Activated naive CD4-positive, alpha-beta T cell treated with anti-CD3 and anti-CD28 coated beads for 36 hours (primary cell): ENCODE measurements around the gene PEX10. TPM values are rescaled to one million over a fixed set of nuclear protein-coding genes. Genes with fewer than 3 reads are reported as not detected.
A peak's percentile ranks its signal among the peaks of the same experiment; 100 is the strongest.
"Not testable (repeated sequence)": the region's sequence is repeated elsewhere in the genome, so short reads cannot be mapped to it uniquely, and the experiment has no call there.

Experiments used
- CTCF ChIA-PET: fragments of 350-600 bp; sonication (Branson Sonifier 250); formaldehyde crosslinking; loops from one replicate; lab custom pipeline; 2021; ENCODE audit warnings: antibody characterized with exemption; lab: Charles Lee
- DNase-seq: peaks from one replicate; pipeline ENCODE4 v3.0.0-alpha.2; 2020
- H3K27ac Mint-ChIP-seq: one replicate; pipeline ENCODE4 v1.8.0; 2021; ENCODE audit warnings: mild to moderate bottlenecking, mixed read lengths
- H3K27me3 Mint-ChIP-seq: one replicate; pipeline ENCODE4 v1.8.0; 2021; ENCODE audit warnings: low read depth, mixed read lengths
- H3K36me3 Mint-ChIP-seq: one replicate; pipeline ENCODE4 v1.8.0; 2021; ENCODE audit warnings: low read depth, mixed read lengths
- H3K4me1 Mint-ChIP-seq: one replicate; pipeline ENCODE4 v1.8.0; 2021; ENCODE audit warnings: low read depth, mixed read lengths
- H3K4me3 Mint-ChIP-seq: one replicate; pipeline ENCODE4 v1.8.0; 2021; ENCODE audit warnings: mild to moderate bottlenecking, moderate library complexity, mixed read lengths
- H3K9me3 Mint-ChIP-seq: one replicate; pipeline ENCODE4 v1.8.0; 2021; ENCODE audit warnings: mixed read lengths
- intact Hi-C: fragments of 100-400 bp; cut with micrococcal nuclease; formaldehyde crosslinking; loops from one replicate; pipeline ENCODE4 v1.15.1; 2023
- total RNA-seq, 2 experiments: library from RNA; stranded (reverse); gene quantifications; one replicate each; pipeline ENCODE4 v1.2.3, GENCODE V29; 2021

The PEX10 gene
- total RNA-seq, 2 experiments from 2014 or later: 8.6 to 9.1 TPM

DNA sequence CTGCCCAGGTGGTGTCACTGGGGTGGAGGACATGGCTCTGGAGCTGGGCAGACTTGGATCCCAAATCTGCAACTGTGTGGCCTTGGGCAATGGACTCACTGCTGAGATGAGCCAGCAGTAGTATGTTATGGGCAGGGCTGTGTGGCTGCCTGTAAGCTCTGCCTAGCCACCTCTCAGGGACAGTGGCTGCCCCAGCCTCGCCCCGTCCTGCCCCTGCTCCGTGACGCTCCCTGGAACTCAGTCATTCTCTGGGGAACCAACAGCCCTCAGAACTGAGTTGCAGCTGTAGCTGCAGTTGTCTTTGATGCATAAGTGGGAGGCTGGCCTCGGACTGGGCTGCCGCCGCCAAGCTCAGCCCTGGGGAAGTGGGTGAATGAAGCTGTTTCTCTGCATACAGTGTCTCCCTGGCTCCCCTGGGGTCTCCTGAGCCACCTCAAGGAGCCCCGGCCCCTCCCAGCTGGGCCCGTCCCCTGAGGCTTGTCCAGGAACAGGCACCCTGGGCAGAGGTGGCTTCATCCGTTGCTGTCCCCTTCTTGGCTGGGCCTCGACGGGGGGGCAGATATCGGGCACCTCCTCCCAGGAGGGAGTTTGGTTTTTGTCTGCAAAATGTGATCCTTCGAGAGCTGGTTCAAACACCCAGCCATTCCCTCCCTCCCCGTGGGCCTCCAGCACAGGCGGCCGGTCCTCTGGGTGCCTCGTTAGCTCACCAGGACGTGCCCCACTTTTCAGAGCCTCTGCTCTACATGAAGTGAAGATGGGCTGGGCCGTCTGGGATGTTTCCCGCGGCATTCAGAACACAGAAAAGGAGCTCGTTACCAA is 37.5 kb upstream of the PEX10 start:
- Mint-ChIP-seq H3K4me1 (no peaks in the 10 kb centered on the region), H3K27ac (no peak overlapping the region), H3K9me3 (no peaks in the 10 kb centered on the region), H3K4me3 (no peak overlapping the region), H3K27me3 (peaks cover 4% of the 10 kb centered on the region), H3K36me3 (no peaks in the 10 kb centered on the region)
- CTCF ChIA-PET: interaction anchor here (0.7 kb wide), 1 partner anchor 8 kb away, joined by 5 read pairs; no protein-coding TSS in a partner anchor
- intact Hi-C loops: no loop called here
- no peak for DNase-seq

DNA sequence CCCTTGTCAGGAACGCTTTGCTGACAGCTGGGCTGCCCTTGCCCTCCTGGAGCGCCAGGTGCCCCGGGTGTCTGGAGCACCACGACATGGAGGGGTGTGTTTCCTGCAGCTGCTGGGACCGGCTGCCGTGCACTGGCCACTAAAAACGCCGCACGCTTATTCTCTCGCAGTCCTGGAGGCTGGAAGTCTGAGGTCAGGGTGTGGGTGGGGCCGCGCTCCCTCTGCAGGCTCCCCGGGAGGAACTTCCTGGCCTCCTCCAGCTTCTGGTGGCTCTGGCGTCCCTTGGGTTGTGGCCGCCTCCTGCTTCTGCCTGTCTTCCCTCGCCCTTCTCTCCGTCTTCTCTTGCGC is 35.7 kb upstream of the PEX10 start:
- CTCF ChIA-PET: no interaction called here
- Mint-ChIP-seq H3K27me3 (peaks cover 7% of the 10 kb centered on the region), H3K4me1 (no peaks in the 10 kb centered on the region), H3K4me3 (no peak overlapping the region), H3K27ac (no peak overlapping the region), H3K9me3 (no peaks in the 10 kb centered on the region), H3K36me3 (no peaks in the 10 kb centered on the region)
- DNase-seq: no peak
- intact Hi-C loops: no loop called here

DNA sequence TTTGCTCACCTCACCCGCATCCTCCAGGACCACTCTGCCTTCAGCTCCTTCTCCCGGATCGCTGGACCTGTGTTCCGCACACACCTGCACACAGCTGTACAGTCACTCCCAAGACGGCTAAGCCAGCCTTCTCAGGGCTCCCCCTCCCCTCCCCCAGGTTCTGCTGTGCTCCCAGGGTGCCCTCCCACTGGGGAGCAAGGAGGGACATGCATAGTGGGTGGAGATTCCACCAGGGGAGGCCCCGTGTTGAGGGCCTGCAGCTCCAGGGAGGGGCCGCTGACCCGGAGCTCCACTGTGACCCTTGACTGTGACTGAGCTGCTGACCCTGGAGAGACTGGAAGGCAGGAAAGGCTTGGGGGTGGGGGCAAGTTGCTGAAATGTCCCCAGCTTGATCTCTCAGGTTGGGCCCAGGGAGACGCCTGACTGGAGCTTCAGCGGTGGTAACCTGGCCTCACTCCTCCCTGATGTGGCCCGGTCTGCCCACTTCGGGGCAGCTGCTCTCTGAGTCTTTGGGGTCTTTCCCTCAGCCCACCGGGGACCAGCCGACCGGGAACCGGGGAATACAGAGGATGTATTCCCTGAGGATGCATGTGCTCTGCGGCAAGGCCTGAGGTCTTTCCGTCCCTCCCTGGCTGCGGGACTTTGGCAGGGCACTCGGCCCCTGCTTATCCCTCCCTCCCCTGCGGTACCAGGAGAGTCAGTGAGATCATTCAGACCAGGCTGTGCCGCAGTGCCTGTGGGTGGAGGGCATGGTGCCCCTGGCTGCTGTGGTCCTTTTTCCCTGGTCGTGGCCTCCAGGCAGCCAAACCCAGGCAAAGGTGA is 35.1 kb upstream of the PEX10 start:
- Mint-ChIP-seq H3K36me3 (no peaks in the 10 kb centered on the region), H3K27ac (no peak overlapping the region), H3K27me3 (peaks cover 7% of the 10 kb centered on the region), H3K4me1 (no peaks in the 10 kb centered on the region), H3K4me3 (no peak overlapping the region), H3K9me3 (no peaks in the 10 kb centered on the region)
- intact Hi-C loops: no loop called here
- no peak for DNase-seq
- CTCF ChIA-PET: no interaction called here

DNA sequence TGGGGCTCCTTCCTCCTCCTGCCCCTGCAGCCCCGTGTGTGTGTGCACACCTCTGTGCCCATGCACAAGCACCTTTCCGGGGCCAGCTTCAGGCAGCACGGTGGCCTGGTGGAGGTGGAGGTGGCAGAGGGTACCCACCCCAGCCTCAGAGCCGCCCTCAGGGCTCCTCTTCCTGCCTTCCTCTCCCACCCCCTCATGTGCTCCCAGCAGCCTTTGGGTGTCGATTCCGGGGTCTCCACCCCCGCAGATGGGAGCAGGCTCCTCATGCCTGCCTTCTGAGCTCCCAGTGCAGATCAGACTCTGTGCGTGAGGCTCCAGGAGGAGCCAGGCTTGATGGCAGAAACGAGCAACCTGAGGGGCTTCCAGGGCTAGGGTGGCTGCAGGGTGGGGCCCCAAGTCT is 34.5 kb upstream of the PEX10 start:
- CTCF ChIA-PET: no interaction called here
- DNase-seq: no peak
- intact Hi-C loops: no loop called here
- H3K9me3 Mint-ChIP-seq: no peaks in the 10 kb centered on the region
- no peaks in the 10 kb centered on the region for H3K4me1 Mint-ChIP-seq
- no peak overlapping the region for H3K4me3 Mint-ChIP-seq
- H3K36me3 Mint-ChIP-seq: no peaks in the 10 kb centered on the region
- H3K27ac Mint-ChIP-seq: no peak overlapping the region
- peaks cover 7% of the 10 kb centered on the region for H3K27me3 Mint-ChIP-seq

DNA sequence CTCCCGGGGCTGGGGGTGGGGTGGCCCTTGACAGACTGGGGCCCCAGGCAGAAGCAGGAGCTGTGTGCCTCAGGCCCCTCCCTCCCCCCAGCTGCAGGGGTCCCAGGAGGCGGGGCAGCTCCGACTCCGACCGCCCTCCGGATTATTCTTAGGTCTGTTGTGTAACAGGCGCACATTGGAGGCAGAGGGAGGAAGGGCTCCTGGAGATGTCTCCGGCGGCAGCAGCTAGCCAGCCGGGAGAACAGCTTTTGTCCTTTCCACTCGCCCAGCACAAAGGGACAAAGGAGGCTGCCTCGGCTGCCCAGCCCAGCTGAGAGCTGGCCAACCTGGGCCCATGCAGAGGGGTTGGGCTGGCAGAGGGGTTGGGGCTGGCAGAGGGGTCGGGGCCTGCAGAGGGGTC is 34.0 kb upstream of the PEX10 start:
- Mint-ChIP-seq H3K4me3 (no peak overlapping the region), H3K4me1 (no peaks in the 10 kb centered on the region), H3K9me3 (no peaks in the 10 kb centered on the region), H3K36me3 (no peaks in the 10 kb centered on the region), H3K27me3 (peaks cover 7% of the 10 kb centered on the region), H3K27ac (no peak overlapping the region)
- CTCF ChIA-PET: no interaction called here
- intact Hi-C loops: no loop called here
- no peak for DNase-seq

DNA sequence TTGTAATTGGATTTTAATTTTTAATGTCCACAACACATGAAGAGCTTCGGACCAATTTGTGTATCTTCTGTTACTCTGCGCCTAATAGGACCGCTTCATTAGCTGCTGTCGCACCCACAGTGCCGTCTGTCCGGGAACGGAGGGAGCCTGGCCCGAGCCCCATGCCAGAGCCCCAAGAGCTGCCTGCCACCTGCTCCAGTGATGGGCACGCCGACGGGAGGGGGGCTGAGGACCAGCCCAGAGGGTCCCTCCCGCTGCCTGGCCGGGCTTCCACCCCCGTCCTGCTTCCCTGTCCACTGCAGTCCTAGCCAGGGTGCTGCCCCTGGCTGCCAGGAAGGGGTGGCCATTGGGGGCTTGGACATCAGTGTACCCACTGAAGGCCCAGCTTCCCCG is 33.5 kb upstream of the PEX10 start:
- H3K4me1 Mint-ChIP-seq: no peaks in the 10 kb centered on the region
- H3K9me3 Mint-ChIP-seq: no peaks in the 10 kb centered on the region
- intact Hi-C loops: no loop called here
- DNase-seq: no peak
- CTCF ChIA-PET: no interaction called here
- H3K27ac Mint-ChIP-seq: no peak overlapping the region
- H3K4me3 Mint-ChIP-seq: no peak overlapping the region
- H3K27me3 Mint-ChIP-seq: peaks cover 7% of the 10 kb centered on the region
- H3K36me3 Mint-ChIP-seq: no peaks in the 10 kb centered on the region

DNA sequence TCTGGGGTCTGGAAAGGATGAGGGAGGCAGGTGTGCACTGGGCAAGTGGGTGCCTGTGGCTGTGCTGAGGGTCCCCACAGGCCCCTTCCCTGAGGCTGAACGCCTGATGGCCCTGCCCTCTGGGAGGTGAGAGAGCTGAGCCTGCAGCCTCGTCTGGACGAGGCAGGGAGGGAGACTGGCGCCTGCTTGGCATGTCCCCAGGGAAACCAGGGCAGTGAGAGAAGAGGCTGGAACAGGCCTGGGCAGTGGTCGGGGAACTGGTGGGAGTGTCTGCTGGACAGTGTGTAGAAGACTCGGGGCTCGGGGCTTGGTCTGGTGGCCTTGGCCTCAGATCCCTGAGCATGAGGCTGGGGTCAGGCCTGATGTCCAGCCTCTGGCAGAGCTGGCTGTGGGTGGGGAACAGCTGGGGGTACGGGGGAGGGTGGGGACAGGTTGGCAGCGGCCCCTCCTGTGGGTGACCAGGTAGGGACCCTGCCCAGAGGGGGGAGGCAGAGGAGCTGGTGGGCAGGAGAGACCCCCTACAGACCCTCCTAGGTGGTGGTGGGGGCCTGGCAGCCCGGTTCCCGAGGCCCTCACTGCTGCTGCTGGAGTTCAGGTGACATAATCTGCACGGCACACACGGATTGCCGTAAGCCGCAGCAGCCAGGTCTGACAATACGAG is 32.9 kb upstream of the PEX10 start:
- DNase-seq: no peak
- intact Hi-C loops: no loop called here
- Mint-ChIP-seq H3K9me3 (no peaks in the 10 kb centered on the region), H3K36me3 (no peaks in the 10 kb centered on the region), H3K4me3 (no peak overlapping the region), H3K4me1 (no peaks in the 10 kb centered on the region), H3K27me3 (peaks cover 7% of the 10 kb centered on the region), H3K27ac (no peak overlapping the region)
- CTCF ChIA-PET: no interaction called here

DNA sequence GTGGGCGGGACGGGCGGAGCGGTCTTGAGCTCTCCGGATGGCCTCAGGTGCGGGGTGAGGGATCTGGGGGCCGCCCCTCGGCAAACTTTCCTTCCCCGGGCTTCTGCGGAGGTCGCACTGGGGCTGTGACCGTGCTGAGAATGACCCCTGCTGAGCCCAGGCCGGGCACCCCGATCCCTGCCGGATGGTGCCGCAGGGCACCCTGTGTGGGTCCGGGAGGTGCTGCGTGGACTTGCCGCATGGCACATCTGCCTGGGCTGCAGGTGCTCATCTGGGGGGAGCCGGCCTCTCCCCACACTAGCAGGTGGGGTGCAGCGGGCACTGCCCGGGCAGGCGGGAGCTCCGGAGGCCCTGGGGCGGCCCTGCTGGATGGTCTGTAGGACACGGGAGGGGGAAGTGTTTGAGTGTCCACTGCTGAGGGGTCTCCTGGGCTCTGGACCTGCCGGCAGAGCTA is 31.8 kb upstream of the PEX10 start:
- Mint-ChIP-seq H3K36me3 (no peaks in the 10 kb centered on the region), H3K27ac (no peak overlapping the region), H3K4me3 (no peak overlapping the region), H3K4me1 (no peaks in the 10 kb centered on the region), H3K9me3 (no peaks in the 10 kb centered on the region), H3K27me3 (peaks cover 7% of the 10 kb centered on the region)
- no peak for DNase-seq
- CTCF ChIA-PET: no interaction called here
- intact Hi-C loops: loop anchor here (1.0 kb wide), 1 partner anchor 103 kb away; no protein-coding TSS in a partner anchor

DNA sequence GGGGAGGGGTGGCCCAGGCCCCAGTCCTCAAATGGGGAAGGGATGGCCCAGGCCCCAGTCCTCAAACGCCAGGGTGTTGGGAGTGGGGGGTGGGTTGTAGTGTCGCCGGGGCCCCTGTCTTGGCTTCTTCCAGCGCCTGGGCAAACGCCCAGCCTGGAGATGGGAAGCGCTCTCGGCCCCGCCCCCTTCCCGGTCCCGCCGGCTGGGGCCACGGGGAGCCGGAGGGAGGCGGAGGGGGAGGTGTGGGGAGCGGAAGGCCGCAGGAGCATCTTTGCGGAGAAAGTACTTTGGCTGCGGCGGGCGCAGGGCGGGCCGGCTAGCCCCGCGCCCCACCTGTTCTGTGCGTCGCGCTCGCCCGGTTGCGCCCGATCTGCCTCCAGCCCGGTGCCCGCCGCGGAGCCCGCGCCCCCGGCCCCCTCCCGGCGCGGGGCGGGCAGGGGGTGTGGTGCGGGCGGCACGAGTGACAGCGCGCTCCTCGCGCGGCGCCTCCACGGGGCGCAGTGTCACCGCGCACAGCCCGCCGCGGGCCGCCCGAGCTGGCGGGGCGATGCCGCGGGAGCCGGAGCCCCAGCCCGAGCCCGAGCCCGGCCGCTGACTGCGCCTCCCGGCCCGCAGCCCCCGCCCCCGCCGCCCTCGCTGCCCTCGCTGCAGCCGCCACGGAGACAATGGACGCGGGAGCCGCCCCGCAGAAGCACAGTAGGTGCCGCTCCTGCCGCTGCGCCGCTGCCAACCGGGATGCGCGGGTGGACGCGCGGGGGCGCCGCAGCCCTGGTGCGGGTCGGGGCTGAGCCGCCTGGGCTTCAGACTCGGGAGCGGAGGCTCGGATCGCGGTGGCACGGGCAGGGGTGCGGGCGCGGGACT is 31.1 kb upstream of the PEX10 start:
- CTCF ChIA-PET: no interaction called here
- Mint-ChIP-seq H3K4me1 (no peaks in the 10 kb centered on the region), H3K4me3 (no peak overlapping the region), H3K27me3 (peaks cover 7% of the 10 kb centered on the region), H3K36me3 (no peaks in the 10 kb centered on the region), H3K27ac (no peak overlapping the region), H3K9me3 (no peaks in the 10 kb centered on the region)
- intact Hi-C loops: loop anchor here (1.0 kb wide), 1 partner anchor 104 kb away; no protein-coding TSS in a partner anchor
- DNase-seq: peak; percentile 62

DNA sequence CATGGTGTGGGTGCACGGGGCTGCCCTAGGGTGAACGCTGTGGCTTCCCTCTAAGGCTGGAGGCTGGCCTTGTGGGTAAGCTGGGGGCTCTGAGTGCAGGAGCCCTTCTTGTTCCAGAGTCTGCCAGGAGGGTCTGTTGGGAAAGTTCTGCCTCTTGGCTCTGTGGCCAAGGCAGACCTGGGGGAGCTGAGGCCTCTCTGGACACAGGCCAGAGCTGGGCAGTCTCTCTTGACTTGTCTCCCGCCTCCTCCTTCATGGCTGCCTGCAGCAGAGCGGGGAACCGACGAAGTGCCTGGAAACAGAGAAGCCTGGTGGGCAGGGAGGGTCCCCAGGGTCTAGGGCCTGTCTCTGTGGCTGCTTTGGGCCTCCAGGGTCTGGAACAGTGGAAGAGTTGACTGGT is 30.3 kb upstream of the PEX10 start:
- H3K27ac Mint-ChIP-seq: no peak overlapping the region
- H3K9me3 Mint-ChIP-seq: no peaks in the 10 kb centered on the region
- H3K4me1 Mint-ChIP-seq: no peaks in the 10 kb centered on the region
- no peaks in the 10 kb centered on the region for H3K36me3 Mint-ChIP-seq
- CTCF ChIA-PET: no interaction called here
- intact Hi-C loops: no loop called here
- H3K27me3 Mint-ChIP-seq: peaks cover 7% of the 10 kb centered on the region
- no peak overlapping the region for H3K4me3 Mint-ChIP-seq
- DNase-seq: no peak

DNA sequence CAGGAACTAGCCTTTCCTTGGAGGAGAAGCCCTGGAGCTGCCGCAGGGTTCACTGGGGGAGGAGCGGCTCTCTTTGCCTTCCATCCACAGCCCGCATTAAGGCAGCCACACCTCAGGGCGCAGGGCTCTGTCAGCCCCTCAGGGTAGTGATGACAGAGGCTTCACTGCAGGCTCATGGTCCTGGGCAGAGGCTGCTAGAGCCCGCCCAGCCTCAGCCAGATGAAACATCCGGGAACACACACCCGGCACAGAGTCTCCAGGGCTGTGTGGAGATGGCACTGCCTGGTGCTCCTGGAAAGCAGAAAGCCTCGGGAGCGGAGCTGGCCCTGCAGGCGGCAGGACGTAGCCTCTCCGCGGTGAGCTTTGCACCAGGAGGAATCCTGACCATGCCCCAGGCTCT is 29.4 kb upstream of the PEX10 start:
- Mint-ChIP-seq H3K4me3 (no peak overlapping the region), H3K36me3 (no peaks in the 10 kb centered on the region), H3K9me3 (no peaks in the 10 kb centered on the region), H3K27ac (no peak overlapping the region), H3K4me1 (no peaks in the 10 kb centered on the region), H3K27me3 (peaks cover 7% of the 10 kb centered on the region)
- no peak for DNase-seq
- intact Hi-C loops: no loop called here
- CTCF ChIA-PET: interaction anchor here (0.6 kb wide), 1 partner anchor 8 kb away, joined by 5 read pairs; no protein-coding TSS in a partner anchor

DNA sequence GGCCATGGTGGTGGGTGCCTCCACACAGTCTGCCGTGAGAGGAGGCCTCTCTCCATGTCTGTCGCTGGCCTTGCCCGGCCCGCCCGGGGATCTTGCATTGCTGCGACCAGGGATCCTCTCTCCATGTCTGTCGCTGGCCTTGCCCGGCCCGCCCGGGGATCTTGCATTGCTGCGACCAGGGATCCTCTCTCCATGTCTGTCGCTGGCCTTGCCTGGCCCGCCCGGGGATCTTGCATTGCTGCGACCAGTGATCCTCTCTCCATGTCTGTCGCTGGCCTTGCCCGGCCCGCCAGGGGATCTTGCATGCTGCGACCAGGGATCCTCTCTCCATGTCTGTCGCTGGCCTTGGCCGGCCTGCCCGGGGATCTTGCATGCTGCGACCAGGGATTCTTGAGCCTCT is 28.0 kb upstream of the PEX10 start:
- H3K4me1 Mint-ChIP-seq, DNase-seq, H3K27ac Mint-ChIP-seq, H3K27me3 Mint-ChIP-seq, H3K36me3 Mint-ChIP-seq, H3K4me3 Mint-ChIP-seq, intact Hi-C loops, CTCF ChIA-PET, H3K9me3 Mint-ChIP-seq: not testable (repeated sequence)
